HCT116 (cell line): Measurements from ENCODE around the gene ZNF678. TPM values are rescaled to one million over a fixed set of nuclear protein-coding genes. Genes with fewer than 3 reads are reported as not detected.

ENCODE experiments used
- ATAC-seq: fragments of 200-7000 bp; cut with Tn5 transposase; 2 replicates; pipeline ENCODE4 v1.9.1; 2020; ENCODE audit warnings: mild to moderate bottlenecking, moderate library complexity
- BruUV-seq: library from RNA; stranded (reverse); fragments of 400-500 nt; replicated peaks from 2 replicates; lab custom pipeline; 2021; lab: Mats Ljungman, UMichigan
- CTCF ChIA-PET: fragments of 300-600 bp; sonication (Branson Sonifier 250); formaldehyde crosslinking; loops from one replicate; lab custom pipeline; 2021; ENCODE audit warnings: antibody characterized with exemption; lab: Charles Lee
- POLR2A ChIA-PET: fragments of 300-600, 350-600 bp; sonication (Branson Sonifier 250); formaldehyde crosslinking; loops from one replicate; lab custom pipeline; 2021; ENCODE audit warnings: antibody characterized with exemption; lab: Charles Lee
- RAD21 ChIA-PET, 2 experiments: fragments of 300-600 bp; sonication (Branson Sonifier 250); formaldehyde crosslinking; loops; one replicate each; lab custom pipeline; 2023; ENCODE audit warnings: low total read pairs in 2 of 2; ENCODE audit not compliant: uncharacterized antibody in 2 of 2, unreplicated experiment in 2 of 2, low non-redundant PET in 1 of 2; lab: Charles Lee
- DNase-seq: peaks from one replicate; pipeline ENCODE4 v3.0.0-alpha.2; 2010; ENCODE audit warnings: low read depth, low spot score
- H2AFZ ChIP-seq: fragments of 200-600 bp; shearing (Covaris generic), sonication (generic); 2 replicates; pipeline ENCODE4 v1.6.1; 2017; ENCODE audit warnings: low read depth, mixed run types, mixed read lengths, antibody characterized with exemption, low read length; ENCODE audit not compliant: poor library complexity, severe bottlenecking
- H3K27ac ChIP-seq: 2 replicates; pipeline ENCODE4 v1.5.1; 2012; ENCODE audit warnings: low read depth, low read length
- H3K27me3 ChIP-seq: fragments of 200-600 bp; sonication (generic); 2 replicates; pipeline ENCODE4 v1.6.1; 2016; ENCODE audit warnings: mixed run types, low read length, mixed read lengths; ENCODE audit not compliant: insufficient read depth
- H3K36me3 ChIP-seq, 2 experiments: fragments of 200-500 bp in 1 of 2; fragments of 200-600 bp in 1 of 2; sonication (Bioruptor generic) in 1 of 2; sonication (generic) in 1 of 2; 2 replicates each; pipeline versions ENCODE4 v1.5.1 to v1.6.1; 2014 to 2016; ENCODE audit warnings: low read length in 2 of 2, inconsistent platforms in 1 of 2, mixed read lengths in 1 of 2, mixed run types in 1 of 2; ENCODE audit not compliant: insufficient read depth in 2 of 2, control insufficient read depth in 1 of 2
- H3K4me1 ChIP-seq, 2 experiments: fragments of 200-600 bp in 1 of 2; sonication (generic) in 1 of 2; 2 replicates each; pipeline versions ENCODE4 v1.5.1 to v1.6.1; 2012 to 2017; ENCODE audit warnings: low read length in 2 of 2, inconsistent platforms in 1 of 2, mild to moderate bottlenecking in 1 of 2, mixed read lengths in 1 of 2, mixed run types in 1 of 2, moderate library complexity in 1 of 2; ENCODE audit not compliant: insufficient read depth in 2 of 2, control insufficient read depth in 1 of 2
- H3K4me2 ChIP-seq: fragments of 200-600 bp; sonication (generic); 2 replicates; pipeline ENCODE4 v1.6.1; 2017; ENCODE audit warnings: mixed run types, low read length, mixed read lengths
- H3K4me3 ChIP-seq, 2 experiments: fragments of 200-600 bp in 1 of 2; sonication (generic) in 1 of 2; replicated peaks in 1 of 2; 2 replicates each; pipeline ENCODE4 v1.5.1; 2011 to 2016; ENCODE audit warnings: low read length in 2 of 2, control low read depth in 1 of 2, low read depth in 1 of 2, mild to moderate bottlenecking in 1 of 2, mixed read lengths in 1 of 2, mixed run types in 1 of 2
- H3K79me2 ChIP-seq: fragments of 200-600 bp; sonication (generic); 2 replicates; pipeline ENCODE4 v1.6.1; 2017; ENCODE audit warnings: mild to moderate bottlenecking, mixed run types, low read length, moderate library complexity, mixed read lengths; ENCODE audit not compliant: insufficient read depth
- H3K9ac ChIP-seq: fragments of 200-600 bp; sonication (generic); 2 replicates; pipeline ENCODE4 v1.6.1; 2016; ENCODE audit warnings: low read length, mixed read lengths
- H3K9me2 ChIP-seq: fragments of 200-600 bp; sonication (generic), shearing (Covaris generic); 2 replicates; pipeline ENCODE4 v1.6.1; 2017; ENCODE audit warnings: mixed run types, mild to moderate bottlenecking, moderate library complexity; ENCODE audit not compliant: insufficient read depth
- H3K9me3 ChIP-seq, 2 experiments: fragments of 200-500 bp in 1 of 2; fragments of 200-600 bp in 1 of 2; sonication (Bioruptor generic) in 1 of 2; sonication (generic) in 1 of 2; 2 replicates each; pipeline ENCODE4 v1.6.1; 2014 to 2017; ENCODE audit warnings: low read length in 2 of 2, mixed read lengths in 2 of 2, inconsistent platforms in 1 of 2, low read depth in 1 of 2, mild to moderate bottlenecking in 1 of 2, mixed run types in 1 of 2, moderate library complexity in 1 of 2; ENCODE audit not compliant: control insufficient read depth in 1 of 2, insufficient read depth in 1 of 2
- H4K20me1 ChIP-seq: fragments of 200-600 bp; sonication (generic), shearing (Covaris generic); 2 replicates; pipeline ENCODE4 v1.6.1; 2017; ENCODE audit warnings: mixed run types, mild to moderate bottlenecking, moderate library complexity; ENCODE audit not compliant: insufficient read depth
- CEBPB ChIP-seq: IDR thresholded peaks from 2 replicates; pipeline ENCODE4 v1.6.1; 2012; ENCODE audit warnings: low read depth
- FOSL1 ChIP-seq: IDR thresholded peaks from 2 replicates; pipeline ENCODE4 v1.6.1; 2012; ENCODE audit warnings: low read depth
- REST ChIP-seq: IDR thresholded peaks from 2 replicates; pipeline ENCODE4 v1.6.1; 2012; ENCODE audit warnings: low read depth
- SIN3A ChIP-seq: IDR thresholded peaks from 2 replicates; pipeline ENCODE4 v1.6.1; 2012; ENCODE audit warnings: low read depth
- ZFX ChIP-seq: fragments of 450-650 bp; IDR thresholded peaks from 2 replicates; pipeline ENCODE4 v1.6.1; 2017
- intact Hi-C: fragments of 100-400 bp; cut with micrococcal nuclease; formaldehyde crosslinking; loops from 2 replicates; pipeline ENCODE4 v1.10.0; 2022
- total RNA-seq: library from RNA; stranded (reverse); gene quantifications from one replicate; pipeline ENCODE4 v1.2.1, GENCODE V29; 2021; ENCODE audit not compliant: unreplicated experiment
- TF ChIP-seq, protein P1 (sequence below): IDR thresholded peaks from 2 replicates; pipeline ENCODE4 v1.6.1; 2011; ENCODE audit warnings: mild to moderate bottlenecking, low read length, moderate library complexity; ENCODE audit not compliant: insufficient replicate concordance; ENCODE audit errors: extremely low read depth

The ZNF678 gene
- total RNA-seq, 1 experiment from 2014 or later, result 6.1 TPM

- H3K79me2 ChIP-seq, result no peaks in the 10 kb centered on the region
- TF ChIP-seq ZFX (no peak), FOSL1 (no peak)
- H3K9me2 ChIP-seq, result no peaks in the 10 kb centered on the region
- no peak overlapping the region for H3K4me2 ChIP-seq
- H3K36me3 ChIP-seq, result no peaks in the 10 kb centered on the region
- no TSS peak for BruUV-seq
- ATAC-seq (no peak), DNase-seq (no peak)
- no peak overlapping the region for H3K27ac ChIP-seq
- CTCF ChIA-PET, result no interaction called here
- no peak overlapping the region for H3K4me3 ChIP-seq
- no peaks in the 10 kb centered on the region for H3K9me3 ChIP-seq
- no peaks in the 10 kb centered on the region for H4K20me1 ChIP-seq
- POLR2A ChIA-PET, result no interaction called here
- no peak overlapping the region for H3K9ac ChIP-seq
- no peaks in the 10 kb centered on the region for H3K27me3 ChIP-seq
- intact Hi-C loops, result no loop called here
- RAD21 ChIA-PET, result no interaction called here
- H3K4me1 ChIP-seq, result peaks cover 0 to 11% of the 10 kb centered on the region in 2 experiments; a peak in 3 of 4 replicates
- no peak overlapping the region for H2AFZ ChIP-seq
These were observed 19.0 kb upstream of the ZNF678 start for GRCh38 chr1:227544067-227545050.

DNA sequence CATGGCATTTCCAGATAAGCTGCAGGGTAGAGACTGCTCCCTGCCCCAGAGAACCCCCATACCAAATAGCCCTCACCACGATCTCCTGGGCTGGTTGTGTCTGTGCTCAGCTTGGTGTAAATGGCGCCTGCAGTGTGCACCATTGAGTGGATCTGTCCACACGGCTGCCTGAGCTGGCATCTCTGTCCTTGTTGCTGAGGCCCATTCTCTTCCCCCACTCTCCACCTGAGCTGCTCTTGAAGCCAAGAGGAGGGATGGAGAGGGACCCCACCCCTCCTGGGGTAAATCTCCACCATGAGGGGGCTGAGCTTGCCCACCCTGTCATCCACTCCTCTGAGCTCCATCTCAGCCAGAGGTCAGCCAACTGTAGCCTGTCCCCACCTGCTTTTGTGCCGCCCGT, 18.0 kb upstream of the ZNF678 start:
- Histone ChIP-seq H3K9me3 (no peaks in the 10 kb centered on the region), H3K9me2 (no peaks in the 10 kb centered on the region), H4K20me1 (no peaks in the 10 kb centered on the region), H3K9ac (no peak overlapping the region), H3K4me1 (peaks cover 0 to 11% of the 10 kb centered on the region in 2 experiments; a peak in 3 of 4 replicates), H3K27me3 (no peaks in the 10 kb centered on the region), H3K79me2 (no peaks in the 10 kb centered on the region), H3K36me3 (no peaks in the 10 kb centered on the region), H3K4me2 (no peak overlapping the region), H2AFZ (no peak overlapping the region), H3K4me3 (no peak overlapping the region), H3K27ac (no peak overlapping the region)
- CTCF ChIA-PET, result no interaction called here
- intact Hi-C loops, result no loop called here
- no peak for ATAC-seq
- TF ChIP-seq, protein P1, sequence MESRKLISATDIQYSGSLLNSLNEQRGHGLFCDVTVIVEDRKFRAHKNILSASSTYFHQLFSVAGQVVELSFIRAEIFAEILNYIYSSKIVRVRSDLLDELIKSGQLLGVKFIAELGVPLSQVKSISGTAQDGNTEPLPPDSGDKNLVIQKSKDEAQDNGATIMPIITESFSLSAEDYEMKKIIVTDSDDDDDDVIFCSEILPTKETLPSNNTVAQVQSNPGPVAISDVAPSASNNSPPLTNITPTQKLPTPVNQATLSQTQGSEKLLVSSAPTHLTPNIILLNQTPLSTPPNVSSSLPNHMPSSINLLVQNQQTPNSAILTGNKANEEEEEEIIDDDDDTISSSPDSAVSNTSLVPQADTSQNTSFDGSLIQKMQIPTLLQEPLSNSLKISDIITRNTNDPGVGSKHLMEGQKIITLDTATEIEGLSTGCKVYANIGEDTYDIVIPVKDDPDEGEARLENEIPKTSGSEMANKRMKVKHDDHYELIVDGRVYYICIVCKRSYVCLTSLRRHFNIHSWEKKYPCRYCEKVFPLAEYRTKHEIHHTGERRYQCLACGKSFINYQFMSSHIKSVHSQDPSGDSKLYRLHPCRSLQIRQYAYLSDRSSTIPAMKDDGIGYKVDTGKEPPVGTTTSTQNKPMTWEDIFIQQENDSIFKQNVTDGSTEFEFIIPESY, result no peak
- TF ChIP-seq CEBPB (no peak), REST (no peak), SIN3A (no peak)
- no peak for DNase-seq
- BruUV-seq, result no TSS peak
- POLR2A ChIA-PET, result no interaction called here
- RAD21 ChIA-PET, result no interaction called here
